ENCODE data around the gene SVOP. TPM values are rescaled to one million over a fixed set of nuclear protein-coding genes. Genes with fewer than 3 reads are reported as not detected.
A peak's percentile ranks its signal among the peaks of the same experiment; 100 is the strongest.
"Not testable (repeated sequence)": the region's sequence is repeated elsewhere in the genome, so short reads cannot be mapped to it uniquely, and the experiment has no call there.

Gene SVOP
- total RNA-seq, 4 donors from 2014 or later: 0.07 to 0.13 (median 0.08) TPM; not detected in 1

- 93 to 100% methylated on average over 2 to 3 of the region's 3 CpGs for WGBS, 2 donors (ENCODE audit: low coverage in 1 of 2)
- Histone ChIP-seq H3K9me3 (no peaks in the 10 kb centered on the region), H3K4me1 (no peaks in the 10 kb centered on the region), H3K36me3 (peaks cover 0 to 87% of the 10 kb centered on the region in 2 donors), H3K4me3 (no peak overlapping the region), H3K27me3 (no peaks in the 10 kb centered on the region), H3K27ac (no peak overlapping the region)
- TF ChIP-seq, protein P1, sequence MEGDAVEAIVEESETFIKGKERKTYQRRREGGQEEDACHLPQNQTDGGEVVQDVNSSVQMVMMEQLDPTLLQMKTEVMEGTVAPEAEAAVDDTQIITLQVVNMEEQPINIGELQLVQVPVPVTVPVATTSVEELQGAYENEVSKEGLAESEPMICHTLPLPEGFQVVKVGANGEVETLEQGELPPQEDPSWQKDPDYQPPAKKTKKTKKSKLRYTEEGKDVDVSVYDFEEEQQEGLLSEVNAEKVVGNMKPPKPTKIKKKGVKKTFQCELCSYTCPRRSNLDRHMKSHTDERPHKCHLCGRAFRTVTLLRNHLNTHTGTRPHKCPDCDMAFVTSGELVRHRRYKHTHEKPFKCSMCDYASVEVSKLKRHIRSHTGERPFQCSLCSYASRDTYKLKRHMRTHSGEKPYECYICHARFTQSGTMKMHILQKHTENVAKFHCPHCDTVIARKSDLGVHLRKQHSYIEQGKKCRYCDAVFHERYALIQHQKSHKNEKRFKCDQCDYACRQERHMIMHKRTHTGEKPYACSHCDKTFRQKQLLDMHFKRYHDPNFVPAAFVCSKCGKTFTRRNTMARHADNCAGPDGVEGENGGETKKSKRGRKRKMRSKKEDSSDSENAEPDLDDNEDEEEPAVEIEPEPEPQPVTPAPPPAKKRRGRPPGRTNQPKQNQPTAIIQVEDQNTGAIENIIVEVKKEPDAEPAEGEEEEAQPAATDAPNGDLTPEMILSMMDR (IDR thresholded peaks at IDR 0.05): no peak
- no peak for TF ChIP-seq POLR2AphosphoS5 (IDR thresholded peaks at IDR 0.05)
- no peak for TF ChIP-seq POLR2A (IDR thresholded peaks at IDR 0.05)
- no peak for TF ChIP-seq EP300 (IDR thresholded peaks at IDR 0.05)
- no peak for ATAC-seq
These were observed 43.3 kb upstream of the SVOP start for GRCh38 chr12:109064143-109064542.

- peaks cover 0 to 65% of the 10 kb centered on the region in 2 donors for H3K36me3 ChIP-seq
- WGBS, 2 donors (ENCODE audit: low coverage in 1 of 2): 89% methylated on average over 6 of the region's 6 CpGs
- no peak for TF ChIP-seq EP300 (IDR thresholded peaks at IDR 0.05)
- no peak for TF ChIP-seq POLR2AphosphoS5 (IDR thresholded peaks at IDR 0.05)
- TF ChIP-seq, protein P1 (IDR thresholded peaks at IDR 0.05): no peak
- TF ChIP-seq POLR2A (IDR thresholded peaks at IDR 0.05): no peak
- no peak for ATAC-seq
- H3K4me3 ChIP-seq: no peak overlapping the region
- H3K27ac ChIP-seq: no peak overlapping the region
- no peaks in the 10 kb centered on the region for H3K27me3 ChIP-seq
- H3K4me1 ChIP-seq: peaks cover 0 to 10% (median 3%) of the 10 kb centered on the region in 3 donors
- H3K9me3 ChIP-seq: no peaks in the 10 kb centered on the region
These were observed 37.9 kb upstream of the SVOP start for GRCh38 chr12:109058773-109059172.

DNA sequence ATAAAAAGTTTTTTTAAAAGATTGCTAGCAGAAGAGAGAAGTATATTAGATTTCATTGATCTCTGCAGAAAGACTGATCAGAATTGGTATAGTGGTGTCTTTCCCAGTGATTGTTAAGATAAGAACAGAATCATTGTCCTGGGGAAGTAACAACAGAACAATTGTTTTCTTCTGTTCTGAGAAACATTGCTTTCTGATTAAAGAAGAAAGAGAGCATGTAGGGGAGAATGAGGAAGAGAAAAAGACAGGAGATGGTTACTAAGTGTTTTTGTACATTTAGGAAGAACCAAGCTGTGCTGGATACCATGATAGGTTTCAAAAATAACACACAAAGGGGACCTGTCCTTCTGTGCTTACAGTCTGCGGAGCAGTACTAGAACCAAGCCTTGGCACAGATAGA is 36.5 kb upstream of the SVOP start:
- TF ChIP-seq EP300 (IDR thresholded peaks at IDR 0.05) (no peak), POLR2A (IDR thresholded peaks at IDR 0.05) (no peak), POLR2AphosphoS5 (IDR thresholded peaks at IDR 0.05) (no peak)
- TF ChIP-seq, protein P1 (IDR thresholded peaks at IDR 0.05): no peak
- Histone ChIP-seq H3K36me3 (peaks cover 0 to 52% of the 10 kb centered on the region in 2 donors), H3K9me3 (no peaks in the 10 kb centered on the region), H3K4me3 (no peak overlapping the region), H3K4me1 (peaks cover 2 to 19% (median 9%) of the 10 kb centered on the region in 3 donors), H3K27ac (no peak overlapping the region), H3K27me3 (no peaks in the 10 kb centered on the region)
- WGBS, 2 donors (ENCODE audit: low coverage in 1 of 2): 92 to 100% methylated on average over 1 of the region's 1 CpG
- no peak for ATAC-seq

DNA sequence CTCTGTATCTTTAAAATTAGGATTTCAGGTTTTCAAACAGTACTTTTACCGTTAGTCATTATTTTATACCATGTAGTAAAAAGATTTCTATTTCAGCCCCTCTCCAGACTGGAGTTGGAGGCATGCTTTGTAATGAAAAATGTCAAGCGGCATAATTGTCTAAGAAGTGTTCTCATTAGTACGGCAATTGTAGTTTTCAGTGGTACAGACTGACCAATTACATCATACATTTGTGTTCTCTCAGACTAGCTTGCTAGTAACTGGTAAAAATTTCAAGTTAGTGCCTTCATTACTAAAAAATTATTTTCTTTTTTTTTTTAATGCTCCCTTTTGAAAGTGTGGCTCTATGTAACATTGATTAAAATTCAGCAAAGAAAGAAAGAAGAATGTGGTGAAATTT is 36.0 kb upstream of the SVOP start:
- H3K27me3 ChIP-seq: no peaks in the 10 kb centered on the region
- 72 to 78% methylated on average over 2 to 3 of the region's 3 CpGs for WGBS, 2 donors (ENCODE audit: low coverage in 1 of 2)
- H3K27ac ChIP-seq: no peak overlapping the region
- H3K4me3 ChIP-seq: no peak overlapping the region
- no peak for TF ChIP-seq POLR2A (IDR thresholded peaks at IDR 0.05)
- no peaks in the 10 kb centered on the region for H3K9me3 ChIP-seq
- no peak for ATAC-seq
- peaks cover 2 to 22% (median 9%) of the 10 kb centered on the region in 3 donors for H3K4me1 ChIP-seq
- H3K36me3 ChIP-seq: peaks cover 0 to 48% of the 10 kb centered on the region in 2 donors

DNA sequence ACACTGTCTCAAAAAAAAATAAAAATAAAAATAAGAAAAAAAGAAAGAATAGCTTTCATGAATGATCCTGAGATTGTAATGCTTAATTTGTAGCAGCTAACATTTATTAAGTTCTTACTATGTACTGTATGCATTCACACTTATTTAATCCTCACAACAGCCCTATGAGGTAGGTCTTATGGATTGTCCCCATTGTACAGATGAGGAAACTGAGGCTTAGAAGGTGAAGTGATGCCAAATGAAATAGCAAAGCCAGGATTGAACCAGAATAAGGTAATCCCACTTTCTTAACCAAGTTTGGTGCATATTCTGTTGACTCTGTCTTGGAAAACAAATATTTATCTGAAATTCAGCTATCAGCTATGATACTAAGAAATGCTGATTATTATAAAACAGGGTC is 33.7 kb upstream of the SVOP start:
- no peak for TF ChIP-seq POLR2AphosphoS5 (IDR thresholded peaks at IDR 0.05)
- no peak for TF ChIP-seq EP300 (IDR thresholded peaks at IDR 0.05)
- no peak for TF ChIP-seq POLR2A (IDR thresholded peaks at IDR 0.05)
- TF ChIP-seq, protein P1 (IDR thresholded peaks at IDR 0.05): no peak
- ATAC-seq: no peak
- no peak overlapping the region for H3K27ac ChIP-seq
- peaks cover 0 to 24% of the 10 kb centered on the region in 2 donors for H3K36me3 ChIP-seq
- H3K4me1 ChIP-seq: peaks cover 2 to 25% (median 9%) of the 10 kb centered on the region in 3 donors
- no peak overlapping the region for H3K4me3 ChIP-seq
- H3K9me3 ChIP-seq: no peaks in the 10 kb centered on the region
- H3K27me3 ChIP-seq: no peaks in the 10 kb centered on the region

DNA sequence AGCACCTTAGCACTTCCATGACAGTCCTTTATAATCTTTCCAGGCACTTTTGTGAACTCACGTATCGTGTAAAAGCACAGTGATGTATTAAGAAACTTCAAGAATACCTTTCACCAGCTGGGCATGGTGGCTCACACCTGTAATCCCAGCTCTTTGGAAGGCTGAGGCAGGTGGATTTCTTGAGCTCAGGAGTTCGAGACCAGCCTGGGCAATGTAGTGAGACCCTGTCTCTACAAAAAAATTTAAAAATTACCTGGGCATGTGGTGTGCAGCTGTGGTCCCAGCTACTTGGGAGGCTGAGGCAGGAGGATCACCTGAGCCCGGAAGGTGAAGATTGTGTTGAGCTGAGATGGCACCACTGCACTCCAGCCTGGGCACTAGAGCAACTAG is 33.3 kb upstream of the SVOP start:
- H3K27ac ChIP-seq: peak overlapping the region in 1 of 4 donors; percentile 79
- peaks cover 2 to 25% (median 9%) of the 10 kb centered on the region in 3 donors for H3K4me1 ChIP-seq
- peak overlapping the region in 1 of 2 donors; percentile 75 for H3K4me3 ChIP-seq
- H3K36me3 ChIP-seq: peaks cover 0 to 20% of the 10 kb centered on the region in 2 donors
- WGBS, 2 donors (ENCODE audit: low coverage in 1 of 2): 67 to 96% methylated on average over 3 of the region's 4 CpGs
- H3K9me3 ChIP-seq, ATAC-seq, H3K27me3 ChIP-seq: not testable (repeated sequence)
